ENCODE results near the gene FOXRED2.
A peak's percentile ranks its signal among the peaks of the same experiment; 100 is the strongest.

FOXRED2 gene

DNA sequence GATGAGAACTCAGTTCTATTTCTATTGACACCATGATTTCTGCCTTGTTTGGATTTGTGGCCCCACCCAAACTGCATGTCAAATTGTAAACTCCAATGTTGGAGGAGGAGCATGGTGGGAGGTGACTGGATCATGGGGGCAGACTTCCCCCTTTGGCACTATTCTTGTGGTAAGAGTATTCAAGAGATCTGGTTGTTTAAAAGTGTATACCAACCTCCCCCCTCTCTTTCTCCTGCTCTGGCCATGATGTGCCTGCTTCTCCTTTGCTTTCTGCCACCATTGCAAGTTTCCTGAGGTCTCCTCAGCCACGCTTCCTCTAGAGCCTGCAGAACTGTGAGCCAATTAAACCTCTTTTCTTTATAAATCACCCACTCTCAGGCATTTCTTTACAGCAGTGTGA, 7.9 kb upstream of the FOXRED2 start:
- no peak for DNase-seq

DNA sequence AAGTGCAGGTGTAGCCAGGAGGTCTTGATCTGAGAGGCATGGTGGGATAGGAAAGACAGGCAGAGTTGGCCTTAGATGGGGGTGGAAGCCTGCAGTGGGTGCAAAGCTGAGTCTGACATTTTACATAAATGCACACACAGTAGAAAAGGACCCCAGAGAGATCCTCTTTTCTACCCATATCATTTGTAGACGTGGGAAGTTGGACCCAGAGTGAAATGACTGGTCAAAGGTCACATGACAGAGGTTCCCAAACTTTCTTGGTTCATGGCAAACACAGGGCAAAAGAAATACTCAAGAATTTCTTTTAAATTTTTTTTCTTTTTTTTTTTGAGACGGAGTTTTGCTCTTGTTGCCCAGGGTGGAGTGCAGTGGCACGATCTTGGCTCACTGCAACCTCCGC, 6.2 kb upstream of the FOXRED2 start:
- no peak for DNase-seq

DNA sequence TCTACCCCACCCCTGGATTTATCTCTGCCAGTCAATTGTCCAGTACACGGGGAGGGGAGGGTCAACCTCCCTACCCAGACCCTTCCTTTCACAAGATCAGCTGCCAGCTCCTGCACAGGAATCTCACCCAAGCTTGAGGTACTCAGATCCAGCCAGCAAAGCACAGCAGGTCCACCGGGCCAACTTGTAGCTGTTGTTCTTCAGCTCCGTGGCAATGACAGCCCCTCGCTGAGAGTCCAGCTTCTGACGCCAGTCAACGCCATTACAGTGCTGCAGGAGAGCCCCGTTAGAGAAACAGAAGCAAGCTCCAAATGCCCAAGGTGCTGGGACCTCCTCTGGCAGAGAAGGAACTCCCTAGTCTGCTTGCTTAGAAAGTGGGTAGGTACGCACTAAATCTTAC, 5.5 kb upstream of the FOXRED2 start:
- DNase-seq = no peak

DNA sequence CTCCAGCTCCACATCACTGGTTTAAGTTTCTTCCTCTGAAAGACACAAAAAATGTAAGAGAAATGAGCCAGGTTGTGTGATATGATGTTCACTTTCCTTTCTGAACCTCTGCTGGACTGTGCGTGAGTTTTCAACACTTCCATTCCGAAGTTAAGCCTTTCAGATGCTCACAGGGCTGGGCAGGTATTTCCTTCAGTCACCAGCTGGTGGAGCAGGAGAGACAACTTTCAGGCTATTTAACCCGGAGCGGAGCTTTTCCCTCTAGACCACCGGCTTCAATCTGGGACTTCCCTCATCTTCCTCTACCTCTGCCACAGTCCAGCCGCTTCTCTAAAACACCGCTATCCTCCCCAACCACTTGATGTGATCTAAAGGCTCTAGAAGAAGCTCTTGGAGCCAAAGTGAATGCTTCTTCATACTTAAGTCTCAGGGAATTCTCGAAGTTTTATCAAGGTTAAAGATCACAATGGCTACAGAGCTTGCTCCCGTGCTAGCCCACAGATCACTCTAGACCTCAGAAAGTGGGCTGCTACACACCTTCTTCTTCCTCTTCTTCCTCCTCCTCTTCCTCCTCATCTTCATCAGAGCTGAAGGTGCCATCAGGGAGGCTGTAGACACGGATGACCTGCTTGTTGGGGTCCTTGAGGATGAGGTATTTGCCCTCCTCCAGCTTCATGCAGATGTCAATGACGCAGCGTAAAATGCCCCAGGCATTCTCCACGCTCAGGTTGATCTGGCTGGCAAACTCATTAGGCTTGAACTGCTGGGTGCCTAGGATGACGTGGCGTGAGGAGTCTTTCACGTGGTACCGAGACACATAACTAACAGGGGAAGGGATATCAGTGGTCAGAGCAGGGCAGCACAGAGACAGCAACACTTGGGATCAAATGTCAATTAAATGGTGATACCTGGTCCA, 4.4 kb upstream of the FOXRED2 start:
- DNase-seq = peak; percentile 21 to 31

DNA sequence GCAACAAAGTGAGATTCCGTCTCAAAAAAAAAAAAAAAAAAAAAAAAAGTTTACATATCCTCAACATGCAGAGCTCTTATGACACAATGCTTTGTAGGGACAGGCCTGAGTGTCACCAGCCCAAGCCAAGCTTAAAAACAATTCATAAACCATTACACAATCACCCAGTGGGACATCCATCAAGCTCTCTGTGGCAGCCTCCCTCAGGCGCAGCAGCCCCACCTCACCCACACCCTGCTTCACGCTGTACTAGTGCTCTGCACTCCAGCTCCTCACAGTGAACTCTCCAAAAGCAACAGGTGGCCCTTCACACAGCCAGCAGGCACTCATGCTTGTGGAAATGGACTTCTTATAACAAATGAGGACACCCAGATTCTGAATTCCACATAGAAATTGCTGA, 3.5 kb upstream of the FOXRED2 start:
- DNase-seq = no peak

DNA sequence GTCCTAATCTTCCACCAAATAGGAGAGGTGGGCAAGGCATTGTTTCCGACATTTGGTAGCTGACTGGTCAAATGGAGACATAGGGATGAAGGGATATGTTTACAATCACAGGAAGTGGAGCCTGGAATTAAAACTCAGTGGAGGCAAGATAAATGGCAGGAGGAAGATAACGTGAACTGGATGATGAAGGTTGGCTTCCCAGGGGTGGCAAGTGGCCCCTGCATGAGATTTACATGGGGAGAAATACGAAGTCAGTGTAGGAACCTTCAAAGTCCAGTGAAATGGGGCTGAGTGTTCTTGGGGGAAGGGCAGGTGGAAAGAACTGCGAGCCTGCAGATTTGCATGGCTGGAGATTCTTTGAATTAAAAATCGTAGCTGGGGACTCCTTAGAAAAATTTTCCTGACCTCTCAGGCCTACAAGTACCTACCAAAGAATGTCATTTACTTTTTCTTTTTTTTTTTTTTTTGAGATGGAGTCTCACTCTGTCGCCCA, 724 bp upstream of the FOXRED2 start:
- no peak for DNase-seq

DNA sequence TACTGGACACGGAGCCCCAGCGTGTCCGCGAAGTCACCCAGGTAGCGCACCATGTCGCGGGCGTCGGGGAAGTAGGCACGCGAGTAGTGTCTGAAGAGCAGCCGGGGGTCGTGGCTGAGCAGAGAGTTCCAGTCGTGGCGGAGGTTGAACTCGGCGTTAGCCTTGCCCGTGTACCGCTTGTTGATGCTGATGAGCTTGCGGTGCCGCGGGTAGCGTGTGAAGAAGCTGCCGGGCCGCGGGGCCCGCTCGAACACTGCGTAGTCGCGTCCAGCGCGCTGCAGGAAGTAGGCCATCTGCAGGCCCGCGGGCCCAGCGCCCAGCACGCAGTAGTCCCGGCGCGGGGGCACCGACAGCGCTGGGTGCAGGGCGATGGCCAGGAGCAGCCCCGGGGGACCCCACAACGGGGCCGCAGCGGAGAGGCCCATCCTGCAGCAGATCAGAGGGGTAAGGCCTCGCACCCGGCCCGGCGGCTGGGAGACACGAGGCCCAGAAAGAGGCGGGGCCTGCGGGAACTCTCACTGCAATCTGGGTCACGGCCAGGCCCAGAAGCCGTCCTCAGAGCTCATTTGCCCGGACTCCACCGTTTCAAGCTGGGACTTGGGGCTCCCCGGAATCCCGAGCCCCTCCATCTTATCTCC, 723 bp downstream of the FOXRED2 start:
- no peak for DNase-seq

DNA sequence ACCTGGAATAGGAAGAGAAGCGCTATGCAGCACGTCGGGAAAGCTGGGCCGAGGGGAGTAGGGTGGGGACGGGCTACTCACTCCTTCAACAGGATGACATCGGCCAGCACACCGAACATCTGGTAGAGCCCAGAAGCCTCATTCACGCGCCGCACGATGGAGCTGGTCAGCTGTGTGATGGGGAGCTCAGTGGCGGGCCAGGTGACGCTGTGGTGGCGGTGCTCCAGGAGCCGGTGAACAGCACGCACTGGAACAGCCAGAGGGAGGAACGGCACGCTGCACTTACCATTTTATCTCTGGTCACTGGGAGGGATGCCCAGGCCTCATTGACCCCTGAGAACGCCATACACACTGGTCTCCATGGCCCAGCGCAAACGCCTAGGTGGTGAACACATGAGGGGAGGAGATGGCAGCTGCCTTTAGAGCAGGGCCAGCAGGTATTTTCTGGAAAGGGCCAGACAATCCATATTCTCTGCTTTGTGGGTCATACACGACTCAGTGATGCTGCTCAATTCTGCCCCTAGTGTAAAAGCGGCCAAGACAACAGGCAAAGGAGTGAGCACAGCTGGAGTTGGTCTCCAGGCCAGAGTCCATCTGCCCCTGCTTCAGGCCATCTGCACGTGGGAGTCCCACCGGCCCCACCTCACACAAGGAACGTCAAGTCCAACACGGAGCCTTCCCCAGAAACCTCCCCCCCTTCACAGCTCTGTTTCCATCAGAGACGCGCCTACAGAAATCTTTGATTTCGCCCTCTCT, 8.8 kb downstream of the FOXRED2 start:
- no peak for DNase-seq

DNA sequence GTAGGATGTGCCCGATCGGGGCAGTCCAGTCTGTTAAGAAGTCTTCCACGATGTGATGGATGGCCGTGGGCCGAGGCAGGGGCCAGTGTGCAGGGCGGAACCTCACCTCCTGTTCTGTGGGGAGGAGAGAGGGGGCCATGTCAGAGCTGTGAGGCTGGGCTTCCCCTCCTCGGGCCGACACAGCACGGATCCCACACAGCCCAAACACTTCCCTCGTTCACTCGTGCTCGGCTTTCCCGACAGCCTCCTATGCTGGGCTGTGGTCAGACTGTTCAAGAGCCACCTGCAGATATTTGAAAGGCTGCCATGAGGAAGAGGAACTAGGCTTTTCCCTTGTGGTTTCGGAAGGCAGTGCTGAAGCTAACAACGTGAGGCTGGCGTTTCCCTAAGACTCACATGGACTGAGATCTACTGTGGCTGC, 13.1 kb downstream of the FOXRED2 start:
- DNase-seq = no peak

DNA sequence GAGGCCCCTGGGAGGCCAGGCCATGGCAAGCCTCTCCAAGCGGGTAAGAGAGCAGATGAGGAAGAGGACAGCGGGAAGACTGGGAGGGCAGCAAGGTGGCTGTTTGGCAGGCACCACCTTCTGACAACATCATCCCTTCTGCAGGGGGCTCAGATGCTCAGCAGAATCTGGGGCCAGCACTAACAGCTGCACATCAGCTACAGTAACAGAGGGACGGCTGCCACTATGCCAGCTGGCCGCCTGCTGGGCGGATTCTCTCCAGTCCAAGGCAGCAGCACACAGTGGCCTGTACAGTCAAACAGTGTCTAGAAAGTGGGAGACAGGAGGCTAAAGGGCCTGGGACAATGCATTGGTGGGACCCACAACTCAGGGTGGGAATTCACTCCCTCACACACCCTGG, 14.7 kb downstream of the FOXRED2 start:
- DNase-seq = no peak

DNA sequence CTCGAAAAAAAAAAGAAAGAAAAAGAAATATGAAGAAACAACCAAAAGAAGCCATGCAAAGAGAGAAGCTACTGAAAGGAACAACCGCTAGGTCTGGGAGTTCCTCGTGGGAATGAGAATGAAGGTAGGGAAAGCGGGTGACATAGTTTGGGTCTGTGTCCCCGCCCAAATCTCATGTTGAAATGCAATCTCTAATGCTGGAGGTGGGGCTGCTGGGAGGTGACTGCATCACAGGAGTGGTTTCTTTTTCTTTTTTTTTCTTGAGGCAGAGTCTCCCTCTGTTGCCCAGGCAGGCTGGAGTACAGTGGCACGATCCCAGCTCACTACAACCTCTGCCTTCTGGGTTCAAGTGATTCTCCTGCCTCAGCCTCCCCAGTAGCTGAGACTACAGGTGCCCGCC, 15.7 kb downstream of the FOXRED2 start:
- DNase-seq = no peak

DNA sequence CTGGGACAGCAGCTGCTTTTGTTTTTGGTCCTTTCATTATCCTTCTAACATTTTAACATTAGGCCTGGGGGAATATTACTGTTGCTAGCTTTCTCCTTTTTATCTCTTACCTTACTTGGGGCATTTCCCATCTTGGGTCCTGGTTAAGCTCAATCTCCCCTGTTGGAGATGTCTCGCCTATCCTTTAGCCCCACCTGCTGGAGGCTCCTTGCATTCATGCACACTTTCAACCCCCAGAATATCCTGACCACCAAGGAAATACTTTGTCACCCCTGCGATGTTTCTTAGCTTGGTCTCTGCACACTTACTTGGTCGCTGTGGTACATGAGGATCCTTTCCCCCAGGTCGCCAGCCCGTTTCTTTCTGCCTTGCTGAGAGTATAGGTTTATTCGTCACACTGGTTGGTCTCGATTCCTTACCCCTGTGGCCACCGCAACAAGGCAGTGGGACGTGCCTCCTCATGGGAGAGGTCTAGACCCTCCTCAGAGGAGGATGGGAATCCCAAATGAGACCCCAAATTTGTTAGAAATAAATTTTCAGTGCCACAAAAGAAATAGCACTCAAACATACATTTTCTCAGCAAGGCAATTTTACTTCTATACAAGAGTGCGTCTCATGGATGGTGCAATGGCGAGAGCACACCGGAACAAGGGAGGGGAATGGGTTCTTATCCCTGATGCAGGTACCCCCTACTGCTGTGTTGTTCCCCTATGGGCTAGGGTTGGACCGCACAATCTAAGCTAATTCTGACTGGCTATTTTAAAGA, 20.0 kb downstream of the FOXRED2 start:
- peak; percentile 66 to 68 for DNase-seq

DNA sequence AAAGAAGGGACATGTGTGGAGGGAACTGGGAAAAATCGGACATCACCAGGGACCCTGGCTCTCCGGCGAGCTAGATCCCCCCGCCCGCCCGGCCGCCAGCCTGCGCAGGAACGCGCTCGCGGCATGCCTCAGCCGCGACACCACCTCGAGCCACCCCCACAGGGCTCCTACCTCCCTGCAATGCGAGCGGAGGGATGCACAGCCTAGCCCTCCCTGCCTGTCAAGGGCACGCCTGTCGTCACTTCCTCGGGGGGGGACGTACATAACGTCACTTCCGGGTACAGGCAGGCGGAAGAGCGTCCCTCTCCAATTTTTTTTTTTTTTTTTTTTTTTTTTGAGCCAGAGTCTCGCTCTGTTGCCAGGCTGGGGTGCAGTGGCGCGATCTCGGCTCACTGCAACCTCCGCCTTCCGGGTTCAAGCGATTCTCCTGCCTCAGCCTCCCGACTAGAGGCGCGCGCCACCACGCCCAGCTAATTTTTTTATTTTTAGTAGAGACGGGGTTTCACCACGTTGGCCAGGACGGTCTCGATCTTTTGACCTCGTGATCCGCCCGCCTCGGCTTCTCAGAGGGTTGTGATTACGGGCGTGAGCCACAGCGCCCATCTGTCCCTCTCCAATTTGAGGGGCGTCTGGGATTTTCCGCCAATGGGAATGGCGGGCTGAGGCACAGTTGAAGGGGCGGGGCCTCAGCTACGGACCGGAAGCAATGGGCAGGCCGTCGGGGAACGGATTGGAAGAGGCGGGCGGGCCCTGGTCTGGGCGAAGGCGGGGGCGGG, 25.3 kb downstream of the FOXRED2 start, which contains the start of gene TXN2:
Gene TXN2 (minus strand): TSS at position 248 of the 776 bp plus-strand sequence. CDS start 803 bp downstream, outside the sequence.
- DNase-seq = peak; percentile 96 to 97

DNA sequence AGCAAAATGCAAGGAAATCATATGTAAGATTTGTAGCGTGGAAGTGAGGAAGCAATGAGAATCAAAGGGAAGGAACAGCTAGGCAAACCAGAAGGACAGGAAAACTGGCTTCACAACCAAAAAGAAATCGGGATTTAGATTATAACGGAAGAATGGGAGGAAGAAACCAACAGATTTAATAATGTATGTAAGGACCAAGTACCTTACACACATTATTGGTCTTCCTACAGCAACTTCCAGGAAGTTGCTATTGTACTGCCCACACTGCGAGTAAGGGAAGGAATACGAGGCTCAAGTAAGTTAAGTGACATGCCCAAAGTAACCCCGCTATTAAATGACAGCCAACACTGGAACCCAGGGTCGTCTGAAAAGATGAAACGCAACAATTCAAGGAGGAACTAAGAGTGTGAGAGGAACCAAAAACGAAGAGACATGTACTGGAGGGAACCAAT, 25.9 kb downstream of the FOXRED2 start:
- DNase-seq = no peak

DNA sequence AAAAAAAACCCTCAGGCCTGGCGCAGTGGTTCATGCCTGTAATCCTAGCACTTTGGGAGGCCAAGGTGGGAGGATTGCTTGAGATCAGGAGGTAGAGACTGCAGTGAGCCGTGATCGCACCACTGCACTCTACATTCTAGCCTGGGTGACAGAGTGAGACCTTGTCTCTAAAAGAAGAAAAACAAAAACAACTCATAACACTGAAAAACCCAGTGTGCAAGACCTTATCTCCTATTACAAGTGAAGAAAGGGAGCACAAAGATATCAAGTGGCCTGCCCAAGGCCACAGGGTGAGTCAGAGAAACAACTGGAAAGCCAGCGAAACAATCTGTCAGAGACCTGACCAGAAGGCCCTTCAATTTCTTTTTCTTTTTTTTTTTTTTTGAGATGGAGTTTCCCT, 27.9 kb downstream of the FOXRED2 start:
- DNase-seq = no peak

DNA sequence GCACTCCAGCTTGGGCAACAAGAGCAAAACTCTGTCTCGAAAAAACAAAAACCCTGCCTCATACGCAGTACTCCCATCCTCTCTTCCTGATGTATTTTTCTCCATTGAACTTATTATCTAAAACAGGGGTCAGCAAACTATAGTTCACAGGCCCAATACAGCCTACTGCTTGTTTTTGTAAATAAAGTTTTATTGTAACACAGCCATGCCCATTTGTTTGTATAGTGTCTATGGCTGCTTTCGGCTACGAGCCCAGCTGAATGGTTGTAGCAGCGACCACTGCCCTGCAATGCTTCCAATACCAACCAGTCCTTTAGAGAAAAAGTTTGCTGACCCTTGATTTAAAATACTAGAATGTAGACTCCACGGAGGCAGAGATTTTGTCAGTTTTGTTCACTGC, 31.5 kb downstream of the FOXRED2 start:
- no peak for DNase-seq

DNA sequence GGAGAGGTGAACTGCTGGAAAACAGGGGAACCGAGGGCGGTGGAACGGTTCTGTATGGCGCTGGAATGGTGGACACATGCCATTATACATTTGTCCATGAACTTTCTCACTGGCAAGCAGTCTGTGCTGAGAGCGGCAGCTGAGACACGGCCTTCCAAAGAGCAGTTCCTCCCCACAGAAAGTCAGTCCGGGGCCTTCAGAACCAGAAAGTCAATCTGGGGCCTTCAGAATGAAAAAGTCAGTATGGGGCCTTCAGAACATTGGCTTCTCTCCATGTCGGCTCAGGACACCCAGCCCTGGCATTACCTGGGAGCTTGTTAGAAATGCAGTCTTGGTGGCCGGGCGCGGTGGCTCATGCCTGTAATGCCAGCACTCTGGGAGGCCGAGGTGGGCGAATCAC, 34.2 kb downstream of the FOXRED2 start:
- no peak for DNase-seq

DNA sequence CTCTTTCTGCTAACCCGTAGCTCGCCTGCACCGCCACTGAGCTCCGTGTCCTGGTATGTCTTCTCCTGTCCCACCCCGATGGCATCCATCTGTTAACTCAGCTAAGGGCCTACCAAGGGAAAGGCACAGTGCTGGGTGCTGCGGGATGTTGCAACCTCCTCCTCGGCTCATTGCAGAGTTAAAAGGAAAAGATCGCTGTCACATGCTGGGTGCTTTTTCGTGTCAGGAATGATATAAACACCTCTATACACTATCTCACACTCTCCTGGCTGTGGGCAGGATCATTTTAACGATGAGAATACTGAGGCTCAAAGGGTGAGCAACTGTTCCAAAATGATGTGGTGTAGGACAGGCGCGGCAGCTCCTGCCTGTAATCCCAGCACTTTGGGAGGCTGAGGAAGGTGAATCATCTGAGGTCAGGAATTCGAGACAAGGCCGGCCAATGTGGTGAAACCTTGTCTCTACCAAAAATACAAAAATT, 35.5 kb downstream of the FOXRED2 start:
- no peak for DNase-seq

DNA sequence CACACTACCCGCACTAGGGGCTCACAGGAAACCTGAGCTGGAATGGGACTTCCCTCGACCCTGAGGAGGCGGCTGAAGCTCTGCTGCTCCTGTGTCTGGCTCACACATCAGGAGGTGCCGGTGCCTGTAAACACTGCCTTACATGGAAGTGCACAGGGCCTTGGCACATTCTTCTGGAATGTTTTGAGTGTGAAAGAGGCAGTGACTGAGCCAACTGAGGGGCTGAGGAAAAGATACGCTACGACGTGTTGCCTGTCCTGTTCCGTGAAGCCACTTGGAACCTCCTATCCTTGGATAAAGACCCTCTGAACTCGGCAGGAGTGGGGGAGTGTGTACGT, 35.9 kb downstream of the FOXRED2 start:
- no peak for DNase-seq

DNA sequence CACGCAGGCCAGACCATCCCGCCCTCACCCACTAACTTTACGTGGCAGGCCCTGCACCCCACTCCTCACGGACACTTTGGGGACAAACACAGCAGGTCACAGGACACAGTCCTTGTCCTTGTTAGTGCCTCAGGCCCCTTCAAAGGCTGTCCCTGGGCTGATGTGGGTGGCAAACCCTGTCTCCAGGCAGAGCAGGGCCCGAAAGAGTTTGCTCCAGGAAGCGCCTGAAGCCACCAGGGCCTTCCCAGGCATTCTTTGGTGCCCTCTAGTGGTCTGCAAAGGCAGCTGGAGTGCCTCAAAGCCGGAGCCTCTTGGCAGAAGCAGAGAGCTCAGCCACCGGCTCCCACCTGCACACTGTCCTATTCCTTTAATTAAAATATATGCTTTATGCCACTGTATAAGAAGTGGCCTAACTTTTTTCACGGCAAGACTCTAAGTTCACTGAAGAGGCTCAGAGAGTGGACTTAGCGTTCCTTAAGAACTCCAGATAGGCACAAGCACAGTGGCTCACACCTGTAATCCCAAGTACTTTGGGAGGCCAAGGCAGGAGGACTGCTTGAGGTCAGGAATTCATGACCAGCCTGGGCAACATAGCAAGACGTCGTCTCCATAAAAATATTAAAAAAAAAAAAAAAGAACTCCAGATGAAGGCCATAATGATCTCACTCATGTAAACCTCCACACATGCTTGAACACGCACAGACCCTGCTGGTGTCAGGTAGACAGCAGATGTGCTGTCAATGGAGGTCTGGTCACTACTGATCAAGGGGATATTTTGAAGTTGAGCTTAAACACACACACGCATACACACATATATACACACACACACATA, 36.5 kb downstream of the FOXRED2 start:
- DNase-seq = peak; percentile 76 to 79
